ENCODE measurements around the gene LRRC10B. TPM values are rescaled to one million over a fixed set of nuclear protein-coding genes. Genes with fewer than 3 reads are reported as not detected.

The LRRC10B gene
- total RNA-seq, 4 donors from 2014 or later: 0.13 to 1.0 TPM; not detected in 2

- peaks cover 0 to 9% of the 10 kb centered on the region in 2 donors for H3K4me1 ChIP-seq
- in situ Hi-C loops (cut with MboI; ENCODE audit: low sequenced_read_pairs in 4 of 4) (no loop called here), intact Hi-C loops (cut with DNase I; ENCODE audit: low total_unique reads) (no loop called here)
- no peak overlapping the region for H3K4me3 ChIP-seq
- DNase-seq (no peak), ATAC-seq (no peak)
- H3K27me3 ChIP-seq: peaks cover 0 to 6% (median 4%) of the 10 kb centered on the region in 3 donors
- no peak overlapping the region for H3K27ac ChIP-seq
- no peak for TF ChIP-seq POLR2A (IDR thresholded peaks at IDR 0.05)
- no peak for TF ChIP-seq CTCF (IDR thresholded peaks at IDR 0.05 in 4 of 5, conservative IDR thresholded peaks at IDR 0.05 in 1 of 5)
- no peaks in the 10 kb centered on the region for H3K9me3 ChIP-seq
- H3K36me3 ChIP-seq: no peaks in the 10 kb centered on the region
These were observed 28.1 kb upstream of the LRRC10B start for GRCh38 chr11:61480261-61480993.

- intact Hi-C loops (cut with DNase I; ENCODE audit: low total_unique reads) (no loop called here), in situ Hi-C loops (cut with MboI; ENCODE audit: low sequenced_read_pairs in 4 of 4) (no loop called here)
- Histone ChIP-seq H3K4me3 (no peak overlapping the region), H3K27ac (no peak overlapping the region), H3K27me3 (peaks cover 0 to 6% (median 4%) of the 10 kb centered on the region in 3 donors), H3K4me1 (peaks cover 0 to 9% of the 10 kb centered on the region in 2 donors), H3K36me3 (no peaks in the 10 kb centered on the region), H3K9me3 (no peaks in the 10 kb centered on the region)
- DNase-seq: no peak
- ATAC-seq: no peak
- TF ChIP-seq CTCF (IDR thresholded peaks at IDR 0.05 in 4 of 5, conservative IDR thresholded peaks at IDR 0.05 in 1 of 5) (no peak), POLR2A (IDR thresholded peaks at IDR 0.05) (no peak)
These were observed 27.6 kb upstream of the LRRC10B start for GRCh38 chr11:61480994-61481335.

- intact Hi-C loops (cut with DNase I; ENCODE audit: low total_unique reads): no loop called here
- H3K27ac ChIP-seq: no peak overlapping the region
- H3K4me3 ChIP-seq: no peak overlapping the region
- ATAC-seq (no peak), DNase-seq (no peak)
- H3K4me1 ChIP-seq: peaks cover 0 to 9% of the 10 kb centered on the region in 2 donors
- TF ChIP-seq POLR2A (IDR thresholded peaks at IDR 0.05) (no peak), CTCF (IDR thresholded peaks at IDR 0.05 in 4 of 5, conservative IDR thresholded peaks at IDR 0.05 in 1 of 5) (no peak)
- in situ Hi-C loops (cut with MboI; ENCODE audit: low sequenced_read_pairs in 4 of 4): no loop called here
- no peaks in the 10 kb centered on the region for H3K36me3 ChIP-seq
- H3K9me3 ChIP-seq: no peaks in the 10 kb centered on the region
- peaks cover 0 to 6% (median 4%) of the 10 kb centered on the region in 3 donors for H3K27me3 ChIP-seq
These were observed 26.7 kb upstream of the LRRC10B start for GRCh38 chr11:61481806-61482205.

GRCh38 chr11:61482513-61482912, 26.0 kb upstream of the LRRC10B start:
- peak in 4 of 5 experiments; percentile 18 to 49 (median 34) for TF ChIP-seq CTCF (IDR thresholded peaks at IDR 0.05 in 4 of 5, conservative IDR thresholded peaks at IDR 0.05 in 1 of 5)
- no peak for TF ChIP-seq POLR2A (IDR thresholded peaks at IDR 0.05)
- Histone ChIP-seq H3K4me1 (peaks cover 0 to 3% of the 10 kb centered on the region in 2 donors), H3K27ac (no peak overlapping the region), H3K27me3 (peaks cover 0 to 6% (median 4%) of the 10 kb centered on the region in 3 donors), H3K4me3 (no peak overlapping the region), H3K36me3 (no peaks in the 10 kb centered on the region), H3K9me3 (no peaks in the 10 kb centered on the region)
- intact Hi-C loops (cut with DNase I; ENCODE audit: low total_unique reads): no loop called here
- ATAC-seq (no peak), DNase-seq (no peak)
- in situ Hi-C loops (cut with MboI; ENCODE audit: low sequenced_read_pairs in 4 of 4): no loop called here

All from gastrocnemius medialis (tissue), 4 donors.